Amniotic epithelial cell (primary cell): ENCODE results near the gene MOB3B.

Experiments
- DNase-seq: peaks from one replicate; pipeline ENCODE4 v3.0.0-alpha.2; 2010; ENCODE audit warnings: low read depth

MOB3B gene

DNA sequence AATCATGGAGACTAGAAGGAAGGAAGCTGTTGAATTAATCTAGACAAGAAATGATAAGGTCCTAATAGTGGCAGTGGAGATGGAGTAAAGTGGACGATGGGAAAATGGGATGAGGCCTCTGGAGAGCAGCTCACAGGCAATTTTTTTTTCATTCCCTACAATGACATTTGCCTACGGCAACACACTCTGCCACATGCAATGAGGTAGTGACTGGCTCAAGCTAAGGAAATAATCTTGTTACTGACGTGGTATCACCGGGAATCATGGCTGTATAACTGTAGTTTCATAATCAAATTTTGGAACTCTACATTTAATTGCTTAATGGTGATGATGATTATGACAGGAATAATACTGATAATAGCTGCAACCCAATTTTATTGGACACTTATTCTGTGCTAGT lies 12.1 kb upstream of the MOB3B start:
- DNase-seq = no peak

DNA sequence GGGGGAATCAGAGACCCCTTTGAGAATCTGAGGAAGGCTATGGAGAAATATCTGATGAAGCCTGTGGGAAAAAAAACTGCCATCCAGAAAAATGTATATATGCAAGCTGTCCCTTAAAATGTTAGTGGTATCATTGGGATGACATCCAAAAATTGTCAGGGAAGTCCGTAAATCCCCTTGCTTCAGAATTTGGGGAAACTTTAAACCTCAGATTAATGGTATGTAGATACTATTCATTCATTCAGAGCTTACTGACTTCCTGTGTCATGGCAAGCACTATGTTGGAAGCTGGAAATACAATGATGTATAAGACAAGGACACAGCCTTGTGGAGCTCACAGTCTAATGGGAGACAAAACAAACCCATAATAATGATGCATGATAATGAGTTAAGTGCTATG lies 10.9 kb upstream of the MOB3B start:
- DNase-seq = no peak

DNA sequence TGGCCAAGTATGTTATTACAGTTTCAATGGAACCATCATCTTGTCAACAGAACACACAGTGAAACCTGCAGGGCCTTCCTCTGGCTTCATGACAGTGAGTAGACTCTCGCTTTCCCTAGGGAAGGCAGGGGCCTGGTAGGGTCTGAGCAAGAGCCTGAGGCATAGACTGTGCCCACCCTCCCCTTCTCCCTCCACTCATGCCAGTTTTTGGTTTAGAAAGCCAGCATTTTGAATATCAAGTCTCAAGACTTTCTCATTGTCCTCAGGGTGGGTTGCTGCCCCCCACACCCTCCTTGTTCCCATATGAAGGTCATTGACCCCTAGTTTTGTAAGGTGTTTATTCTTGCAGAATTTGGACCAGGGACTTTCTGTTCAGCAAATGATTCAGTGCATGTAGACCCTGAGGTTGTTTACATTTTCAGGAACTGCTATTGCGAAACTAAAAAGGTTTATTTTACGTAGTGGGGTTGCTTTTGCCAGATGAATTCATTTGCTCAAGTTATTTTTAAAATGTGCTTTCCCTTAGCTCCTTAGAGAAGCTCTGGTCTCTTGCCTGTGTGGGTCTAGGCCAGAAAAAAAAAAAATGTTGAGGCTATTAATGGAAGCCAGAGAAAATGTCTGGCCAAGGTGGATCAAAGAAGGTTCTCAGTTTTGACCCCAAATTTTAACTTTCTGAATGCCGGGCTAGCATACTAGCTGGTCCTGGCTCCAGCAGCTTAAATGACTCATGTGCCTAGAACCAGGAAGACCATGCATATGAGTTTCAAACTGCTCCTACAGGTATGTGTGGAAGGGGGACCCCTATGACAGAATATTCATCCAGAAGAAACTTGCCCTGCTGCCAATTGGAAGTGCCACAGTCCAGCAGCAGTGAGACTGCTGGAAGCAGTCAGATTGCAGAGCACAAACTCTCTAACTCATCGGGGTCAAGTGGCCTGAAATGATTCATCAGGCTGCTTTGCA lies 10.1 kb upstream of the MOB3B start:
- peak; percentile 89 for DNase-seq

DNA sequence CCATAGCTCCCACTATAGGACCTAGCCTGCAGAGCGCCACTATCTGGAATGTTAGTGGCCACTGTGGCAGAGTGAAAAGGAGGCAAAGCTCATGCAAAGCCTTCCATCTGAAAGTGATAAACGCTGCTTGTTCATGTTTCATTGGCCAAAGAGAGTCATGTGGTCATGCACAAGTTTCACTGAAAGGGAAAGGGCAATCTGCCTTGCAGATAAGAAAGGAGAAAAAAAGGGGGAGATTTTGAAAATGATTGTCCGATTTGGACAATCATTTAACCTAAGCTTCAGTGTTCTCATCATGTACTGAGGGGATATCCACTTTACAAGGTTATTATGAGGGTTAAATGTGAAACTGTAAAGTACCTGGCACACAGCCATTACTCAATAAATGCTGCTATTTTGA lies 9.0 kb upstream of the MOB3B start:
- no peak for DNase-seq

DNA sequence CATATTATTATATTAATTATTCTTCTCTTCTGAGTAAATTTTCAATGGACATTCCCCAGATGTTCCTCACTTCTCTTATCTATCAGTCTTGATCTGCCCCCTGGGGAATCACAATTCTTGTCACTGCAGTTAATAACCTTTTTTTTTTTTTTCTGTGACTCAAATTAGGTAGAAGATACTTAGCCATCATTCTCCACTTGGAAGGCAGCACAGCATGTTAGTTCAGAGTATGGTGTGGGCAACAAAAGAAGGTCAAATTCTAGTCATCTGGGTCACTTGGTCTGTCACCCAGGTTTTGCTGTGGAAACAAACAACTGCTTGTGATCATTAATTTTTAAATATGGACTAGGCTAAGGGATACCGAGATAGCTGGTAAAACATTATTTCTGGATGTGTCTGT lies 8.1 kb upstream of the MOB3B start:
- no peak for DNase-seq

DNA sequence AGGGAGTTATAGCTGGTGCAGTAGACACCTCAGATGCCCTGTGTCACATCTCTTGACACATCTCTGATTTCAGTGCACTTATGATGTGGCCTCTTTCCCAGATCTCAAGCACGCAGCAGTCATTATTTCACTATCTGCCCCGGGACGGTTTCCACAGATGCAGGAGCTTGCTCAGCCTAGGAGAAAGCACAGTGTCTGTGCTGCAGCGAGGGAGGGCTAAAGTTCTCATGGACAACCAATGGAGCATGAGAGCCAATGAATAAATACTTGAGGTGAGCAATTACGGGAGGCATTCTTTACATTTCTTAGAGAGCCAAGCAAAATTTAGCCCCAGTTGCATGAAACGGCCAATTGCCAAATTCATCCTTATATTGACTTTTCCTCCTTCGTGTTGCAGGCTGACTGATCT lies 7.4 kb upstream of the MOB3B start:
- DNase-seq = peak; percentile 26

DNA sequence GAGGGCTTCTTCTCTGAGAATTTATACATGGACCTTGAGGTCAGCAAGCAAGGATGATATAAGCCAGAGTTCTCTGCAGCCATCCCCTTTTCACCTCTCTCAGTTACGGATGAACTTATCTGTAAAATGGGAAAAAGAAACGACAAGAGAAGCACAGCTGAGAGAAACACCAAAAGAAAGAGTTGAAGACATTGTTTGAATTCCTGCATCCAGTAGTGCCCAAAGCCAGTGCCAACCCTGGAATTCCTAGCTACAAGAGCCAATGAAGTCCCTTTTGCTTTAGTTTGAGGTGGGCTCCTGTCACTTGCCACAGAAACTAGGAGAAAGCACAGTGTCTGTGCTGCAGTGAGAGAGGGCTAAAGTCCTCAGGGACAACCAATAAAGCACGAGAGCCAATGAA lies 6.6 kb upstream of the MOB3B start:
- DNase-seq = no peak

DNA sequence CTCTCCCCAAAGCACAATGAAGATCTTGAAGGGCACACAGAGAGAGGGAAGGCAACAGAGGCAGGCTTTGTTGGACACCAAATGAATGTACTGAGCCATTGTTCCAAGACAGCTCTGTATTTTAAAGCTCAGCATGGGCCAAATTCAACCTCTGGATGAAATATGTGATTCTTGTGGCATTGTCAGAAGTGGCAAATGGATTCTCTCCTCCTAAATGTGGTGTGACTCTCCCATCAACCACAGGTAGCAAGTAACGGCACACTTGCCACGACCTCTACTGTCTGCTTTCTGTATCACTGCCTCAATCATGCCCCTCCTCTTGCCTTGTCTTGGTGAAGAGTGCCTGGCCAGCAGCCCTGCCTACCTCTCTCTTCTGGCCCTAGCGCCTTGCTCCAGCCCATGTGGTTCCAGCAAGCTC lies 6.1 kb upstream of the MOB3B start:
- DNase-seq = no peak

DNA sequence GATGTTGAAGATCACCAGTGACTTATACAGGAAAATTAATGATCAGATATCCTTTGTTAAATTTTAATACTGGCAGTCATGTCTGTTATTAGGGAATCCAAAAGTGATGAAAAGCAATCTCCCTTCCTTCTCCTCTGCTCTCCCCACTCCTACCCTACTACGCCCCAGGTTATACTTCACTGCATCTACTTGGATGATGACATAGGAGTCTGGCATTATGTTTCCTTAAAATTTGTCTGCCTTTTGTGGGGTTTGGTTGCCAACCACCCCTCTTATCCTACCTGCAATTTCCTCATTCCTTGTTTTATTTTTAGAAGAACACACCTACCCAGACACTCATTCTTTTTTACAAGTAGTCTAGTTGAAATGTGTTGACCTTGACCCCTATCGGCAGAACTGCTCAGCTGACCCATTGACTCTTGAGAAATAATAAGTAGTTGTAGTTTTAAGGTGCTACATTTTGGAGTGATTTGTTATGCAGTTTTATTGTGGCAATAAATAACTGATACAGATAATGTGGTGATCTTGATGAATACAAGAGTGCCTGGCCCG lies 5.1 kb upstream of the MOB3B start:
- no peak for DNase-seq

DNA sequence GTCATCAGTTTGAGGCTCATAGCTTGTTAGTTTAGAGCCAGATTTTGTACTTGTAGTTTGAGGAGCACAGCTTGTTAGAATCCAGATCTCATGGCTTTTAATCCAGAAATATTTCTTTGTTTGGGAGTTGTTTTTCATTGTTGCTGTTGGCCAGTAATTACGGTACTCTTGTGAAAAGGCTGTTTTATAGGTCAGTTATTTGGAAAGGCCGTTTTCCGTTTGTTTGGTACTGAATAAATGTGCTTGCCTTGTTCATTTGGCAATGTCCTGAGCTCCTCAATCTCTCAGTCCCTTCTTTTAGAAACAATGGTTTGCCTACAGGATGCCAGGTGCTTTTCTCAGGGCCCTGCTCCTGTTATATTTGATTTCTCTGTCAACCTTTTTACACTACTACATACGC lies 4.5 kb upstream of the MOB3B start:
- no peak for DNase-seq

DNA sequence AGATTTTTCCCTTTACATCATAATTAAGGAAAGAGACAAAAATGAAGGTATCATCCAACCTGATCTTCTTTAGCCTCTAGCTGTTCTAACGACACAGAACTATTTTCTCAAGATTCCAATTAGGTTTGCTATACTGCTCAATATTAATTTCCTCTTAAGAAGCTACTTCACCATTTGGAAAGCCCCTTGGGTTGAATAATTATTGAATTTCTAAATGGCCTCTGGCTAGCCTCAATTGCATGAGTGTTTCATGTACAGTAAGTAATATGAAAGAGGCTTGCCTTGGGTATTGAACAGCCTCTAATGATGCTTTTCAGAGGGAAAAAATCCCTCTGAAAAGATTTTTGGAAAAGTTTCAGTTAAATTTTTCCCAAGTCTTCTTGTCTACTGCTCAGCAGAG lies 3.7 kb upstream of the MOB3B start:
- DNase-seq = no peak

DNA sequence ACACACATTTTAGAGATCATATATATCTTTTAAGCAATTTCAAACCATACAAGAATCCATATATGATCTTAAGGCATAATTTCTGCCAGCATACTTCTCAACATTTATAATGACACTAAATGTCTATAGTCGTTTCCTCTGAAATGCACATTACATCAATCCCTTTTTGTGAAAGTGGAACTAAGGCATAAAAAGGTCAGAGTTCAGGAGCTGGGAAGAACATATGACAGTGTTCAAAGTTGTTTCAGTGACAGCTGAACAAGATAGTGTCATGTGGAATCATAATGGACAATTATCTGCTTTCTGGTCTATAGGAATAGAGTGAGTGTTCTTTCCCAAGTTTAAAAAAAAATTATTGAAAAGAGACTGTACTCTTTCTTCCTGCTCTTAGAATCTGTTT lies 2.4 kb upstream of the MOB3B start:
- no peak for DNase-seq

DNA sequence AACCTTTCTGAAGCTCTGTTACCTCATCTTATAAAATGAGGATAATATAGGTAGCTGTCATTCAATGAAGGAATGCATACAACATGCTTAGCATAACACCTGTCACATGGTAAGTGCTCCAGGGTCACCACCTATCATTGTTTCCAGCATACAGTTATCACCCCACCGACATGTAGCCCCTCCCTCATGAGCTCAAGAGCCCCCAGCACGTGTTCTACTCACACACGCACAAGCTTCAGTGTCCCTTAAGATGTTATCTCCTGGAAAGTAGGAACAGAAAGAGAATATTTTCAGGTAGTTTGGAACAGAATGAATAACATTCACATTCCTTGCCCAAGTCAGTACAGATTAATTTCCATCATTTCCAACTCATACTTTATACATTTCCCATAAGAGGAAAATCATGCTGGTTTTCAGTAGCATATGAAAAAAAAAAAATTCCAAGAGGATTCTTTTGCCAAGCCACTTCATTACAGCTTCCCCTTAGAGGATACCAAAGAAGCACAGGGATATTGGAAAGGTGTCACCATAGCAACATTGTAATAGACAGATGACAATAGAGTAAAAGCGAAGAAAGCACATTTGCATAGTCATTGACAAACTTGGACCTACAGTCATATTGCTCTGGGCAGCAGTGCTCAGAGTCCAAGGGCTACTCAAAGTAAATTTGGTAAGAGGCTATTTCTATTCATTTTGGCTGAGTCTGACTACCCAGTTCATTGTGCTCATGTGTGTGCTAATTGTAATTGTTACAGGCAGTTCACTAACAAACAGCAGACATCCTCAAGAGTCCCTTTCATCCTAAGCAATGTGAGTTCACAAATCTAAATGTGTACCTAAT lies 1.5 kb upstream of the MOB3B start:
- DNase-seq = no peak

DNA sequence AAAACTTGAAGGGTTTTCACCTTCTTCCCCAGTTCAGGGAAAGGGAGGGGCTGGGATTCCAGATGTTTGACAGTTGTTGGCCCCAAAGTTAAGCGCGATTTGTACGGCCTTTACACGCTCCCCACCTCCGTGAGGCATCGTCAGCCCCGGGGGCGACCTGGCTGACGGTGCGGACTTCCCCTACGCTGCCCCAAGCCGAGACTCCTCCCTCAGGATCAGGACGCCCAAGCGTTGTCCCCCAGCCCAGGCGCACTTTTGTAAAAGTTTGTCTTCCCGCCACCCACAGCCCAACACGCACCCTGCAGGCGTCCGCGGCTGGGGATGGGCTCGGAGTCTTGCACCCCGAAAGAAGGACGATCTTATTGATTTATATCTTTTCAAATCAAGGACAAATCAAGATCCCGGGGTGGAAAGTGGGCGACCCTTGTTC lies 713 bp downstream of the MOB3B start:
- DNase-seq = no peak

DNA sequence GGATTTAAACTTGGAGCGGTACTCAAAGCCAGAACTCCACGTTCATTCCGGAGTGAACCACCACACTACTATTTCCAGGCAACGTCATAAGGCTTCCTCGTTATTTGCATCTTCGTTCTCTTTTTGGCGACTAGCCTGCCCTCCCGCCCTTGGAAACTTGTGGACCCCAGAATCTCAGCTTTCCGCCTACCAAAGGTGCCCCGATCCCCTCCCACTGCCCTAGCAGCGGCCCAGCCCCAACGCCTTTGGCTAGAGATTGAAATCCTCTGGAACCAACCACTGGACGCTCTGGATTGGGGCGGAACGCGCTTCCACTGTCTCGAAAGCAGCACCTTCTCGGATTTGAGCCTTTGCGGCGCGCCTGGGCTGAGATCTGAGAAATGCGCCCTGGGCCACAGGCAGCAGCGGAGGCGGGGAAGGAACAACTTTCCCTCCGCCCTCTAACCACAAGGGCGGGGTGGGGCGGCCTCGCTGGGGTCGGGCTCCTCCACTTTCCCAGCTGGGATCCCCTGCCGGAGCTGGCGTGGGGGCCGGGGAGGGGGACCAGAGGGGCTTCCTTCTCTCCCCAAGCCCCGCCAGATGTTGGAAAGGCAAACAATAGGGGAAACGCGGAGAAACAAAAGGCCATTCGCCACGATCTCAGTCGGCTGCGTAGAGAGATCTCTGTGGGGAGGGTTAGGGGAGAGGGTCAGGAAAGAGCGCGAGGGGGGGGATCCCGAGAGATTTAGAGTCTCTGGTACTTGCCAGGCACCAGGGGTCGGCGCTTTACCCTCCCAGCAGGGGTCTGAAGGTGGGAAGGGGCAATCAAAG lies 1.3 kb downstream of the MOB3B start:
- peak; percentile 69 for DNase-seq

DNA sequence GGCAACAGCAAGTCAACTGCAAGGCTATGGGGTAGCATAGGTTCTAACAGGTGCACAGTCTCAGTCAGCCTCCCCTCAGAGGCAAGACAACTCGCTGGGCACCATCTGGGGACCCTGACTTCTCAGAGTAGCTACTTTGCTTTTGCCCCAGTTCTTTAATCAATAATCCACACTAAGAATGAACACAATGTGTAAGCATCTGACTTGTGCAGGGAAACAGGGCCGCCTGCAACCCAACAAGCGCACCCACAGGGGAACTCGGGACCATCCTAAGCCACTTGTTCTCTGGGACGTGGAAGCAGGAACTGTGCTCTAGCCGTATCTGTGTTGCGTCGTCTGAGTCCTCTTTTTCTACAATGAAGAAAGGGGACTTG lies 1.9 kb downstream of the MOB3B start:
- DNase-seq = no peak

DNA sequence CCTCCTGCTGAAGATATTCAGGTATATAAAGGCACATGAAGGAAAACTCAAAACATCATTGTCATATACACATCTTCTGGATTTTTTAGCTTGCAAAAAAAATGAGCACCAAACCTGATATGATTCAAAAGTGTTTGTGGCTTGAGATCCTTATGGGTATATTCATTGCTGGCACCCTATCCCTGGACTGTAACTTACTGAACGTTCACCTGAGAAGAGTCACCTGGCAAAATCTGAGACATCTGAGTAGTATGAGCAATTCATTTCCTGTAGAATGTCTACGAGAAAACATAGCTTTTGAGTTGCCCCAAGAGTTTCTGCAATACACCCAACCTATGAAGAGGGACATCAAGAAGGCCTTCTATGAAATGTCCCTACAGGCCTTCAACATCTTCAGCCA lies 5.4 kb downstream of the MOB3B start, which contains the start of gene IFNK:
Gene IFNK (plus strand): TSS at position 55 of the 400 bp plus-strand sequence. CDS start 47 bp downstream, at position 102.
- DNase-seq = no peak

DNA sequence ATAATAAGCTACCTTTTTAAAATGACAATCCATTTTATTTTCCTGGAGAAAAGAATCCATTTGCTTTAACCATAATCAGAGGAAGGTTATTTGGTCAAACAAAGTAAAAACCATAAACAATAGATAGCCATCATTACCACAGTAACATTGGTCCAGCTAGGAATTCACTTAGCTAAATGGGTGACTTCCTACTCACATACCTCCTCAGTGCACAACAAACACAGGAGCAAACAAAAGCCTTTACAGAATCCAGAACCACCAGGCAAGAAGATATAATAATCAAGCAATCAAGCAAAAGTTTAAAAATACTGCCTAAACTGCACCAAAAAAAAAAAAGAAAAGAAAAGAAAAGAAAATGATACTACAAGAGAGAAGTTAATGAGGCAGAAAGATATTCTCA lies 6.5 kb downstream of the MOB3B start:
- no peak for DNase-seq

DNA sequence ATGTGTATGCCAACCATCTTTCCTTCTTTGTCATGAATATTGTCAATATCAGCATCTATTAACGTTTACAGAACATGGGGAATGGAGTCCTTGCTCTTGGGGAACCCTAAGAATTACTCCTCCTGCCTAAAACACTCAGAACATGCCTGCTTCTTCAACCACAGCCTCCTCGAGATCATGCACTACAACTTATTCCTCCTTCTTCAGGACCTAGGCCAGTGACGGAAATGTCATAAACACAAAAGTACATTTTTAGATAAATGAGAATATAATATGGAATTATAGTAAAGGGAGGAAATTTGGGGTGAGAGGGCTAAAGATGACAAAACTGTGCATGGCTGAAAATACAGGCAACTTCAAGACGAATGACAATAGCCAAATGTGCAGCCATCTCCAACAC lies 8.6 kb downstream of the MOB3B start:
- DNase-seq = no peak

DNA sequence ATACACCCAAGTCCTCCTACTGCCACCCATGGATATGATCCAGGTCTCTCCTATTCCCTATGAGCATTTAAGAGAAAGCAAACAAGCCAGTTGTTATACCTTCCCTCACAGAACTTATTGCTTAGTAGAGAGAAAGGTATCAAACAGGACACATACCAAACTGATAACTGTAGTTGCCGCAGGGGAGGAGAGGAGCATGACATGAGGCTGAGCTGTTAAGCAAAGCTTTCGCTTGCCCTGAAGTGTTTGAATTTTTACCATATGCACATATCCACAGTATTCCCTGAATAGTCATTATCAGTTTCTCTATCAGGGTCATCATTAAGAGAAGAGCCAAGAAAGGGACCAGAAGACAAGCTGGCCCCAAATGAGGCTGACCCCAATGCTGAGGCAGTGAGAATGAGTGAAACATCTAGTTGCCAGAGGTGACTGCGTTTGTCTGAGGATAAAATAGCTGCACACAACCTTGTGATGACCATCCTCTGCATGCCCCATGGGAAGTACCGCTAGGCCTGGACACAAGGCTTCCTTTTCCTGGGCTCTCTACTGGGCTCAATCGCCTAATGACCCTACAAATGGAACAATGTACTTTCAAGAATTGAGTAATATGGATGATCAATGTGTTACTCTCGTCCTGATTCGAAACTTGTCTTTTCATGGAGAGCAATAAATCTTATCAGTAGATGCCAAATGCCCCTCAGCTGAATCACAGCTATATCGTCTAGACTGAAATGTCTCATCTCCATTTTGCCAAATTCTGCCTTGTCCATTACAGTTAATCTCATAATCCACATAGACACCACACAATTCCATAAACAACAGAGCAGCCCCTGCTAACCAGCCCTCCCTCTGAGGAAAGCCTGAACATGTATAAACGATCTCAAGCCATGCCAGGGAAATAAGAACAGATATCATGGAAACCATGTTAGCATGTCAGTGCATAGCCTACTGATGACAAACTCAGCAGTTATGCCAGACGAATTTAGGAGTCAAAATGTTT lies 9.8 kb downstream of the MOB3B start:
- DNase-seq = peak; percentile 72

DNA sequence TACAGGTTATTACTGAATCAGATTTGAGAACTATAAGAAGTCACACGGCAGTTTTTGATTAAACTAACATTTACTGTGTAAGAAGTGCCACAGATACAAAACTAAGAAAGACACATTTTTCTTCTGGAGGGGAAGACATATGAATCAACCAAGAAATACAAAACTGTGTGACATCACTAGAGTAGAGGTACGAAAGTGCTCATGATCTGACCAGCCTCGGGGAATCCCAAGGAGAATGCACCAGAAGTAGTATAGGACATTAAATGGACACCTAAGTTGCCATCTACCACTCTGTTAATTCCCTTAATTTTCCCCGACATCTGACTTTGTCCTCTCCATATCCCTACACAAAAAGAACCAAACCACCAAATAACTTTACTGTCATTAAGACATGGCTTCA lies 10.8 kb downstream of the MOB3B start:
- no peak for DNase-seq
